GM12878 (cell line): ENCODE data around the gene DHX34. TPM values are rescaled to one million over a fixed set of nuclear protein-coding genes. Genes with fewer than 3 reads are reported as not detected.

Source experiments
- ATAC-seq: fragments of 200-7000 bp; cut with Tn5 transposase; 3 replicates; pipeline ENCODE4 v1.9.1; 2020; ENCODE audit warnings: mild to moderate bottlenecking, moderate library complexity
- BruUV-seq: library from RNA; stranded (reverse); fragments of 400-500 nt; replicated peaks from 2 replicates; lab custom pipeline; 2021; lab: Mats Ljungman, UMichigan
- CTCF ChIA-PET: fragments of 300-600 bp; sonication (Branson Sonifier 250); formaldehyde crosslinking; extraction: SDS; loops from one replicate; lab custom pipeline; 2021; ENCODE audit warnings: inconsistent platforms; lab: Yijun Ruan, JAX
- POLR2A ChIA-PET: fragments of 350-600 bp; formaldehyde crosslinking; extraction: SDS; loops from one replicate; lab custom pipeline; 2021; ENCODE audit warnings: inconsistent platforms; lab: Charles Lee
- RAD21 ChIA-PET: fragments of 300-600 bp; sonication (Branson Sonifier 250); formaldehyde crosslinking; loops from one replicate; lab custom pipeline; 2023; ENCODE audit warnings: antibody characterized with exemption; ENCODE audit not compliant: unreplicated experiment; lab: Charles Lee
- SMC1A ChIA-PET: fragments of 300-600 bp; sonication (Branson Sonifier 250); formaldehyde crosslinking; loops from one replicate; lab custom pipeline; 2023; ENCODE audit not compliant: unreplicated experiment, uncharacterized antibody; lab: Charles Lee
- DNase-seq: peaks from one replicate; pipeline ENCODE4 v3.0.0-alpha.2; 2011; ENCODE audit warnings: low read depth, low spot score
- FAIRE-seq: peaks from 3 replicates; lab custom pipeline; 2011; peaks lifted over from hg19 to GRCh38; lab: Jason Lieb, UNC
- H2AFZ ChIP-seq: 2 replicates; pipeline ENCODE4 v1.6.0; 2011; ENCODE audit warnings: low read depth, low read length, control low read depth; ENCODE audit not compliant: control insufficient read depth
- H3K27ac ChIP-seq: 2 replicates; pipeline ENCODE4 v1.5.1; 2011; ENCODE audit warnings: control low read depth; ENCODE audit not compliant: control insufficient read depth, insufficient read depth
- H3K27me3 ChIP-seq, 2 experiments: replicated peaks in 1 of 2; 2 replicates each; pipeline versions ENCODE4 v1.6.0 to v1.6.1; 2011; ENCODE audit warnings: low read length in 1 of 2; ENCODE audit not compliant: control insufficient read depth in 2 of 2, insufficient read depth in 2 of 2
- H3K36me3 ChIP-seq, 2 experiments: 2 replicates each; pipeline ENCODE4 v1.5.1; 2011; ENCODE audit warnings: low read length in 1 of 2; ENCODE audit not compliant: control insufficient read depth in 2 of 2, insufficient read depth in 2 of 2
- H3K4me1 ChIP-seq: 2 replicates; pipeline ENCODE4 v1.6.1; 2011; ENCODE audit warnings: mild to moderate bottlenecking, low read length, moderate library complexity, mixed read lengths; ENCODE audit not compliant: control insufficient read depth, insufficient read depth
- H3K4me2 ChIP-seq: 2 replicates; pipeline ENCODE4 v1.6.0; 2011; ENCODE audit warnings: control low read depth; ENCODE audit not compliant: control insufficient read depth, insufficient read depth
- H3K4me3 ChIP-seq: fragments of 200-600 bp; sonication (generic); 2 replicates; pipeline ENCODE4 v1.5.1; 2016
- H3K79me2 ChIP-seq: 2 replicates; pipeline ENCODE4 v1.6.0; 2011; ENCODE audit warnings: low read length; ENCODE audit not compliant: control insufficient read depth, insufficient read depth
- H3K9ac ChIP-seq: 2 replicates; pipeline ENCODE4 v1.8.0; 2011; ENCODE audit warnings: low read length, control low read depth, mixed read lengths; ENCODE audit not compliant: control insufficient read depth, insufficient read depth
- H3K9me3 ChIP-seq: replicated peaks from 3 replicates; pipeline ENCODE4 v1.5.1; 2011; ENCODE audit warnings: mild to moderate bottlenecking, low read length; ENCODE audit not compliant: control insufficient read depth, insufficient read depth
- H4K20me1 ChIP-seq: 2 replicates; pipeline ENCODE4 v1.6.0; 2011; ENCODE audit not compliant: control insufficient read depth, insufficient read depth
- CBX3 ChIP-seq: fragments of 200-600 bp; sonication (generic); IDR thresholded peaks from 2 replicates; pipeline ENCODE4 v1.6.1; 2016; ENCODE audit warnings: low read depth, borderline replicate concordance
- CHD2 ChIP-seq: IDR thresholded peaks from 2 replicates; pipeline ENCODE4 v1.6.1; 2011; ENCODE audit warnings: low read depth, low read length, improper control_type of control experiment, borderline replicate concordance
- EGR1 ChIP-seq, 2 experiments: IDR thresholded peaks; 1 replicate in 1 of 2; 2 replicates in 1 of 2; pipeline ENCODE4 v1.6.1; 2011 to 2012; ENCODE audit warnings: low read depth in 2 of 2, low read length in 2 of 2, borderline replicate concordance in 1 of 2, mild to moderate bottlenecking in 1 of 2, moderate library complexity in 1 of 2
- HDAC2 ChIP-seq: fragments of 200-600 bp; sonication (generic); IDR thresholded peaks from 2 replicates; pipeline ENCODE4 v1.6.1; 2017
- KLF5 ChIP-seq: fragments of 450-650 bp; IDR thresholded peaks from 2 replicates; pipeline ENCODE4 v1.6.1; 2014; ENCODE audit warnings: mild to moderate bottlenecking; ENCODE audit not compliant: partially characterized antibody
- LARP7 ChIP-seq: fragments of 450-650 bp; IDR thresholded peaks from 2 replicates; pipeline ENCODE4 v1.6.1; 2017; ENCODE audit warnings: mild to moderate bottlenecking
- NRF1 ChIP-seq: conservative IDR thresholded peaks from 2 replicates; pipeline ENCODE4 v1.6.1; 2011; ENCODE audit warnings: mild to moderate bottlenecking, low read depth, low read length, improper control_type of control experiment
- SREBF1 ChIP-seq: IDR thresholded peaks from 2 replicates; pipeline ENCODE4 v1.6.1; 2012; ENCODE audit warnings: mild to moderate bottlenecking, low read length
- SREBF2 ChIP-seq: IDR thresholded peaks from 2 replicates; pipeline ENCODE4 v1.6.1; 2012; ENCODE audit warnings: mild to moderate bottlenecking, low read length
- STAT3 ChIP-seq: IDR thresholded peaks from 2 replicates; pipeline ENCODE4 v1.6.1; 2011; ENCODE audit warnings: low read depth, low read length, improper control_type of control experiment
- SUZ12 ChIP-seq: fragments of 200-600 bp; sonication (generic); IDR thresholded peaks from one replicate; pipeline ENCODE4 v1.6.1; 2018; ENCODE audit warnings: antibody characterized with exemption, mild to moderate bottlenecking; ENCODE audit not compliant: unreplicated experiment
- TCF3 ChIP-seq: IDR thresholded peaks from 2 replicates; pipeline ENCODE4 v1.6.1; 2012; ENCODE audit warnings: low read depth, mild to moderate bottlenecking, low read length, borderline replicate concordance; ENCODE audit not compliant: insufficient read depth
- WRNIP1 ChIP-seq: IDR thresholded peaks from 2 replicates; pipeline ENCODE4 v1.6.1; 2011; ENCODE audit warnings: low read depth, low read length, improper control_type of control experiment, borderline replicate concordance
- YBX1 ChIP-seq: fragments of 450-650 bp; IDR thresholded peaks from 2 replicates; pipeline ENCODE4 v1.6.1; 2016; ENCODE audit warnings: antibody characterized with exemption
- WGBS: methylation state at CpG from one replicate; pipeline ENCODE4 v1.1.6; 2016; ENCODE audit warnings: low lambda C conversion rate; ENCODE audit not compliant: insufficient replicate concordance, insufficient coverage; ENCODE audit errors: missing lambda C conversion rate; 5-methylcytosine and 5-hydroxymethylcytosine counted together
- in situ Hi-C: fragments of 300-500 bp; cut with MboI; formaldehyde crosslinking; loops from 9 replicates; pipeline ENCODE4 v1.14.3; 2018; ENCODE audit warnings: mixed read lengths
- intact Hi-C: fragments of 100-400 bp; cut with micrococcal nuclease; formaldehyde crosslinking; loops from one replicate; pipeline ENCODE4 v1.14.2; 2022; ENCODE audit not compliant: unreplicated experiment
- polyA plus RNA-seq, 11 experiments: library from polyadenylated mRNA; depleted of rRNA in 4 of 11; unstranded in 6 of 11; stranded (reverse) in 5 of 11; fragments of >200 nt; fragmentation: Nextera tagmentation in 4 of 11; fragmentation: Illumina TruSeq in 1 of 11; extraction: Ambion mirVana in 4 of 11; extraction: Trizol in 1 of 11; gene quantifications; 1 replicate in 1 of 11; 2 replicates in 10 of 11; pipeline versions ENCODE4 v1.2.1 to v1.2.3, GENCODE V29; 2011 to 2016; ENCODE audit warnings: inconsistent platforms in 2 of 11, missing spikeins in 2 of 11, low read depth in 1 of 11
- total RNA-seq, 4 experiments: library from RNA; depleted of rRNA in 3 of 4; stranded (reverse); fragments of >200 nt in 3 of 4; fragmentation: Illumina TruSeq in 1 of 4; extraction: Trizol in 1 of 4; gene quantifications; 2 replicates each; pipeline versions ENCODE4 v1.2.1 to v1.2.3, GENCODE V29; 2013 to 2021
- TF ChIP-seq, protein P1 (sequence below): IDR thresholded peaks from 2 replicates; pipeline ENCODE4 v1.6.1; 2012; ENCODE audit warnings: mild to moderate bottlenecking, low read depth, low read length

Gene DHX34
- total and polyA plus RNA-seq, 10 of the 15 experiments (the other 5 are each of a cell fraction or from before 2014, with no cell fraction given): 0.19 to 16.9 (median 10.5) TPM

DNA sequence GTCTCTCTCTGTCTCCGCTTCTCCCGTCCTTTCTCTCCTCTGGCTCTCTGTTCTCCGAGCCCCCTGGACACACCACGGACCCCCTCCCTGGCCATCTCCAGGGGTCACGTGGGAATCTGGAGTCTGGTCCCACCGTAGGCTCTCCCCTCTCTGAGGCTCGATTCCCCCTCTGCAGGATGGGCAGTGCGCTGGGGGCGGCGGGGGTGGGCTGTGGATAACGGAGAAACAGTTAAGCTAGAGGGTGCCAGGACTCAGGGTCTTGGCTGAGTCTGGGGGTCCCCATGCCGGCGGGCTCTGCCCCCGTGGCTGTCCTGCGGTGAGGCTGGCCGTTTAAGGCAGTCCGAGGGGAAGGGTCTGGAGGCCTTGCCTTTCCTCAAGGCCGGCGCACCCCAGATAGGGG is 70.7 kb downstream of the DHX34 start:
- no peak overlapping the region for H3K4me3 ChIP-seq
- SMC1A ChIA-PET: no interaction called here
- H3K9me3 ChIP-seq: no peaks in the 10 kb centered on the region
- H3K4me2 ChIP-seq: no peak overlapping the region
- BruUV-seq: no TSS peak
- no peaks in the 10 kb centered on the region for H4K20me1 ChIP-seq
- intact Hi-C loops: no loop called here
- no peak for ATAC-seq
- no peaks in the 10 kb centered on the region for H3K79me2 ChIP-seq
- RAD21 ChIA-PET: no interaction called here
- H3K4me1 ChIP-seq: no peaks in the 10 kb centered on the region; the same call in 1 of the 2 replicates
- in situ Hi-C loops: no loop called here
- WGBS: 3% methylated on average over 19 of the region's 19 CpGs
- H2AFZ ChIP-seq: no peak overlapping the region
- FAIRE-seq: no peak
- TF ChIP-seq TCF3 (no peak), YBX1 (no peak), HDAC2 (no peak), CHD2 (no peak), SUZ12 (no peak), CBX3 (no peak), WRNIP1 (no peak), LARP7 (no peak)
- no peak overlapping the region for H3K27ac ChIP-seq
- no peaks in the 10 kb centered on the region for H3K36me3 ChIP-seq
- no peak overlapping the region for H3K9ac ChIP-seq
- CTCF ChIA-PET: no interaction called here
- H3K27me3 ChIP-seq: peaks cover 17 to 21% of the 10 kb centered on the region in 2 experiments
- no peak for DNase-seq
- POLR2A ChIA-PET: no interaction called here

DNA sequence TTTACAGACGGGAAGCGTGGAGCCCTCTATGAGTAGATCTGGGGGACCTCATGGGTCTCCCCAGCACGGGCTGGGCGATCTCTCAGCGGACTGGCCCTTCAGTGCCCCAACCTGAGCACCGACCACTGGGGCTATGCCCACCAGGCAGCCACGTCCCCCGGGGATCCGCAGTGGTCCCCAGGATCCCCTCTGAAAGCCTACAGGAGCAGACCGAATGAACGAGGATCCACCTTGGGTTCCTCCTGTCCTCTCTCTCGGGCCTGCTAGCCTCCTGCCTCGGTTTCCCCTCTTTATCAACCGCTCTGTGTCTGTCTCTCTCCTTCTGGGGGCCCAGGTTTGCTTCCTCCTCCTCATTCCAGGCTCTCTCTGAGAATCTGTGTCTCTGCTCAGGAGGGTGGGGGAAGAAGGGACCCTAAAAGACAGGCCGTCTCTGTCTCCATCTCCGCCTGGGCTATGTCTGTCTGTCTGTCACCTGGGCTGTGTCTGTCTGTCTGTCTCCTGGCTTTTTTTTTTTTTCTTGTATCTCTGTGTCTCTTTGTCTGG is 72.2 kb downstream of the DHX34 start:
- SMC1A ChIA-PET: no interaction called here
- intact Hi-C loops: no loop called here
- no peak for TF ChIP-seq CBX3
- TF ChIP-seq WRNIP1: no peak
- no peak for TF ChIP-seq STAT3
- TF ChIP-seq, protein P1, sequence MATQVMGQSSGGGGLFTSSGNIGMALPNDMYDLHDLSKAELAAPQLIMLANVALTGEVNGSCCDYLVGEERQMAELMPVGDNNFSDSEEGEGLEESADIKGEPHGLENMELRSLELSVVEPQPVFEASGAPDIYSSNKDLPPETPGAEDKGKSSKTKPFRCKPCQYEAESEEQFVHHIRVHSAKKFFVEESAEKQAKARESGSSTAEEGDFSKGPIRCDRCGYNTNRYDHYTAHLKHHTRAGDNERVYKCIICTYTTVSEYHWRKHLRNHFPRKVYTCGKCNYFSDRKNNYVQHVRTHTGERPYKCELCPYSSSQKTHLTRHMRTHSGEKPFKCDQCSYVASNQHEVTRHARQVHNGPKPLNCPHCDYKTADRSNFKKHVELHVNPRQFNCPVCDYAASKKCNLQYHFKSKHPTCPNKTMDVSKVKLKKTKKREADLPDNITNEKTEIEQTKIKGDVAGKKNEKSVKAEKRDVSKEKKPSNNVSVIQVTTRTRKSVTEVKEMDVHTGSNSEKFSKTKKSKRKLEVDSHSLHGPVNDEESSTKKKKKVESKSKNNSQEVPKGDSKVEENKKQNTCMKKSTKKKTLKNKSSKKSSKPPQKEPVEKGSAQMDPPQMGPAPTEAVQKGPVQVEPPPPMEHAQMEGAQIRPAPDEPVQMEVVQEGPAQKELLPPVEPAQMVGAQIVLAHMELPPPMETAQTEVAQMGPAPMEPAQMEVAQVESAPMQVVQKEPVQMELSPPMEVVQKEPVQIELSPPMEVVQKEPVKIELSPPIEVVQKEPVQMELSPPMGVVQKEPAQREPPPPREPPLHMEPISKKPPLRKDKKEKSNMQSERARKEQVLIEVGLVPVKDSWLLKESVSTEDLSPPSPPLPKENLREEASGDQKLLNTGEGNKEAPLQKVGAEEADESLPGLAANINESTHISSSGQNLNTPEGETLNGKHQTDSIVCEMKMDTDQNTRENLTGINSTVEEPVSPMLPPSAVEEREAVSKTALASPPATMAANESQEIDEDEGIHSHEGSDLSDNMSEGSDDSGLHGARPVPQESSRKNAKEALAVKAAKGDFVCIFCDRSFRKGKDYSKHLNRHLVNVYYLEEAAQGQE: no peak
- no peak for TF ChIP-seq NRF1
- no peak for TF ChIP-seq EGR1 (IDR thresholded peaks at IDR 0.05; ENCODE audit: borderline replicate concordance in 1 of 2, low read depth in 2 of 2, low read length in 2 of 2)
- no peak for TF ChIP-seq SREBF2
- TF ChIP-seq KLF5: no peak
- no peak for TF ChIP-seq TCF3
- no peak for TF ChIP-seq SREBF1

More for the DNA sequence above, 72.2 kb downstream of the DHX34 start:
- Histone ChIP-seq H3K9ac (no peak overlapping the region), H3K79me2 (no peaks in the 10 kb centered on the region), H3K4me2 (no peak overlapping the region), H3K27ac (no peak overlapping the region), H4K20me1 (no peaks in the 10 kb centered on the region), H2AFZ (no peak overlapping the region), H3K36me3 (no peaks in the 10 kb centered on the region), H3K27me3 (peaks cover 16 to 21% of the 10 kb centered on the region in 2 experiments), H3K9me3 (no peaks in the 10 kb centered on the region), H3K4me3 (no peak overlapping the region), H3K4me1 (no peaks in the 10 kb centered on the region; the same call in 1 of the 2 replicates)
- FAIRE-seq (no peak), DNase-seq (no peak), ATAC-seq (peak; percentile 9; the same call in 1 of the 3 replicates)
- CTCF ChIA-PET: no interaction called here
- WGBS: 4% methylated on average over 16 of the region's 16 CpGs
- RAD21 ChIA-PET: no interaction called here
- in situ Hi-C loops: no loop called here
- BruUV-seq: no TSS peak
- POLR2A ChIA-PET: no interaction called here
